K562 (cell line): Measurements from ENCODE around the gene RNF40. TPM values are rescaled to one million over a fixed set of nuclear protein-coding genes. Genes with fewer than 3 reads are reported as not detected.

Source experiments
- ATF3 ChIP-seq, 2 experiments: fragments of 450-650 bp in 1 of 2; sonication (generic) in 1 of 2; formaldehyde crosslinking in 1 of 2; IDR thresholded peaks in 1 of 2; conservative IDR thresholded peaks in 1 of 2; 2 replicates each; pipeline versions ENCODE4 v1.6.1 to v1.8.1; 2016 to 2023; ENCODE audit warnings: mild to moderate bottlenecking in 2 of 2, moderate library complexity in 2 of 2, inconsistent platforms in 1 of 2, missing genetic modification reagents in 1 of 2
- BRCA1 ChIP-seq, 2 experiments: fragments of 450-650 bp in 1 of 2; sonication (generic) in 1 of 2; formaldehyde crosslinking in 1 of 2; IDR thresholded peaks; 2 replicates each; pipeline versions ENCODE4 v1.5.0 to v1.6.1; 2017 to 2020; ENCODE audit warnings: mild to moderate bottlenecking in 1 of 2, missing genetic modification reagents in 1 of 2
- BRF1 ChIP-seq: IDR thresholded peaks from 3 replicates; pipeline ENCODE4 v1.6.1; 2011; ENCODE audit warnings: borderline replicate concordance, mild to moderate bottlenecking; ENCODE audit not compliant: insufficient read length; ENCODE audit errors: extremely low read depth
- CEBPB ChIP-seq: fragments of 450-650 bp; IDR thresholded peaks from 2 replicates; pipeline ENCODE4 v1.6.1; 2016; ENCODE audit warnings: missing genetic modification characterization, missing compliant biosample characterization
- DLX4 ChIP-seq: fragments of 250-450 bp; sonication (Bioruptor Pico); IDR thresholded peaks from 2 replicates; pipeline ENCODE4 v1.6.1; 2021; ENCODE audit warnings: mild to moderate bottlenecking
- E2F1 ChIP-seq: sonication (generic); formaldehyde crosslinking; IDR thresholded peaks from 2 replicates; pipeline ENCODE4 v1.8.1; 2023; ENCODE audit warnings: mild to moderate bottlenecking, missing genetic modification reagents, moderate library complexity
- ELF4 ChIP-seq: fragments of 450-650 bp; formaldehyde crosslinking; IDR thresholded peaks from 2 replicates; pipeline ENCODE4 v1.4.0; 2022; ENCODE audit warnings: missing genetic modification characterization
- GABPB1 ChIP-seq: sonication (generic); formaldehyde crosslinking; IDR thresholded peaks from 2 replicates; pipeline ENCODE4 v1.8.0; 2022; ENCODE audit warnings: mild to moderate bottlenecking, missing genetic modification reagents
- MTF1 ChIP-seq: fragments of 250-450 bp; sonication (Bioruptor Pico); IDR thresholded peaks from 2 replicates; pipeline ENCODE4 v1.9.0; 2021; ENCODE audit warnings: moderate library complexity, mild to moderate bottlenecking, inconsistent platforms, borderline replicate concordance
- RBM14 ChIP-seq: fragments of 200-400 bp; formaldehyde crosslinking; IDR thresholded peaks from 2 replicates; pipeline ENCODE4 v1.6.1; 2018; ENCODE audit warnings: low read depth, mild to moderate bottlenecking, low read length, moderate library complexity, borderline replicate concordance; ENCODE audit not compliant: insufficient read depth
- SIX5 ChIP-seq, 2 experiments: IDR thresholded peaks; 2 replicates each; pipeline ENCODE4 v1.6.1; 2011; ENCODE audit warnings: low read length in 2 of 2, borderline replicate concordance in 1 of 2, low read depth in 1 of 2, mild to moderate bottlenecking in 1 of 2, moderate library complexity in 1 of 2; ENCODE audit not compliant: insufficient read depth in 1 of 2
- SMAD1 ChIP-seq: fragments of 150-350 bp; IDR thresholded peaks from 2 replicates; pipeline ENCODE4 v1.6.1; 2014; ENCODE audit warnings: low read length, low read depth; ENCODE audit not compliant: partially characterized antibody
- TRIM28 ChIP-seq: fragments of 450-650 bp; IDR thresholded peaks from 2 replicates; pipeline ENCODE4 v1.6.1; 2017
- TSHZ1 ChIP-seq: fragments of 250-450 bp; sonication (Bioruptor Pico); IDR thresholded peaks from 2 replicates; pipeline ENCODE4 v1.4.0; 2020; ENCODE audit warnings: mild to moderate bottlenecking, moderate library complexity
- U2AF2 ChIP-seq: fragments of 200-400 bp; formaldehyde crosslinking; optimal IDR thresholded peaks from 2 replicates; pipeline ENCODE3; 2017; ENCODE audit warnings: low read depth, mild to moderate bottlenecking, low read length
- ZBTB43 ChIP-seq: sonication (generic); formaldehyde crosslinking; IDR thresholded peaks from 2 replicates; pipeline ENCODE4 v1.8.0; 2023; ENCODE audit warnings: mild to moderate bottlenecking, missing genetic modification reagents
- ZNF324 ChIP-seq: fragments of 250-450 bp; sonication (Bioruptor Pico); IDR thresholded peaks from 2 replicates; pipeline ENCODE4 v1.4.0; 2020; ENCODE audit warnings: mild to moderate bottlenecking
- polyA plus RNA-seq, 8 experiments: library from polyadenylated mRNA; depleted of rRNA in 4 of 8; stranded (reverse) in 5 of 8; unstranded in 3 of 8; fragments of >200 nt; fragmentation: Nextera tagmentation in 2 of 8; fragmentation: Illumina TruSeq in 1 of 8; extraction: Ambion mirVana in 2 of 8; extraction: Trizol in 1 of 8; gene quantifications; 2 replicates each; pipeline versions ENCODE4 v1.2.1 to v1.2.3, GENCODE V29; 2011 to 2014; ENCODE audit warnings: inconsistent platforms in 1 of 8, missing spikeins in 1 of 8
- total RNA-seq, 7 experiments: library from RNA; depleted of rRNA in 6 of 7; stranded (reverse); fragments of >200 nt in 6 of 7; fragmentation: Illumina TruSeq in 2 of 7; extraction: Trizol in 2 of 7; gene quantifications; 2 replicates each; pipeline versions ENCODE4 v1.2.1 to v1.2.3, GENCODE V29; 2011 to 2021; ENCODE audit warnings: low replicate concordance in 1 of 7

Gene RNF40
- total and polyA plus RNA-seq, 9 of the 15 experiments (the other 6 are each of a cell fraction or from before 2014, with no cell fraction given): 6.2 to 129 (median 81.5) TPM

GRCh38 chr16:30761928-30762902, at the start of gene RNF40, which contains the start of gene CFAP119 (continued):
- TF ChIP-seq SIX5 (IDR thresholded peaks at IDR 0.05; ENCODE audit: borderline replicate concordance in 1 of 2, insufficient read depth in 1 of 2, low read depth in 1 of 2, low read length in 2 of 2): no peak
- TF ChIP-seq ZBTB43 (CRISPR knock-in tag): no peak; the same call in none of the 2 replicates
- TF ChIP-seq TRIM28: no peak
- no peak for TF ChIP-seq TSHZ1 (CRISPR knock-in tag)
- peak; percentile 87 for TF ChIP-seq GABPB1 (CRISPR knock-in tag)
- no peak for TF ChIP-seq ELF4 (CRISPR knock-in tag)
- TF ChIP-seq ZNF324 (CRISPR knock-in tag): no peak
- TF ChIP-seq E2F1 (CRISPR knock-in tag): no peak
- TF ChIP-seq SMAD1: peak; percentile 18
- no peak for TF ChIP-seq BRCA1 (IDR thresholded peaks at IDR 0.05)
- TF ChIP-seq BRCA1 (CRISPR knock-in tag; IDR thresholded peaks at IDR 0.05): no peak
- no peak for TF ChIP-seq DLX4
- 0 out of 2 replicates have a peak, but pooled peaks have one; percentile 15 for TF ChIP-seq ATF3 (IDR thresholded peaks at IDR 0.05)
- 0 out of 2 replicates have a peak, but pooled peaks have one; percentile 28 for TF ChIP-seq ATF3 (CRISPR knock-in tag; conservative IDR thresholded peaks at IDR 0.05)
- TF ChIP-seq MTF1: no peak
- TF ChIP-seq RBM14: no peak
- no peak for TF ChIP-seq BRF1
- TF ChIP-seq U2AF2: no peak
- TF ChIP-seq CEBPB (tag): peak; percentile 81
